Activated naive CD4-positive, alpha-beta T cell treated with anti-CD3 and anti-CD28 coated beads, Interleukin-2, amount 50 U/mL, for 72 hours (primary cell): ENCODE measurements around the gene NCK1. TPM values are rescaled to one million over a fixed set of nuclear protein-coding genes. Genes with fewer than 3 reads are reported as not detected.
A peak's percentile ranks its signal among the peaks of the same experiment; 100 is the strongest.
"Not testable (repeated sequence)": the region's sequence is repeated elsewhere in the genome, so short reads cannot be mapped to it uniquely, and the experiment has no call there.

Experiments used
- ATAC-seq, 2 donors: fragments of 150-1000 bp; cut with Tn5 transposase; 2 replicates each; pipeline ENCODE4 v1.10.0; 2021; ENCODE audit warnings: mild to moderate bottlenecking in 2 of 2, moderate library complexity in 2 of 2
- DNase-seq, 2 donors: peaks; one replicate each; pipeline ENCODE4 v3.0.0; 2021 to 2022; ENCODE audit warnings: low spot score in 2 of 2
- H3K27ac Mint-ChIP-seq, 2 donors: one replicate each; pipeline ENCODE4 v1.8.0; 2022; ENCODE audit warnings: mild to moderate bottlenecking in 2 of 2, mixed read lengths in 2 of 2
- H3K36me3 Mint-ChIP-seq, 2 donors: one replicate each; pipeline ENCODE4 v1.8.0; 2022; ENCODE audit warnings: mixed read lengths in 2 of 2
- H3K9me3 Mint-ChIP-seq, 2 donors: one replicate each; pipeline ENCODE4 v1.8.0; 2022; ENCODE audit warnings: mixed read lengths in 2 of 2
- total RNA-seq, 2 donors: library from RNA; stranded (reverse); gene quantifications; one replicate each; pipeline ENCODE4 v1.2.3, GENCODE V29; 2022

NCK1 gene
- total RNA-seq, 2 donors from 2014 or later: 34.6 to 45.1 TPM

GRCh38 chr3:136842294-136842693, 19.7 kb upstream of the NCK1 start:
- Mint-ChIP-seq H3K27ac (no peak overlapping the region), H3K36me3 (peaks cover 5 to 29% of the 10 kb centered on the region in 2 donors), H3K9me3 (no peaks in the 10 kb centered on the region)
- DNase-seq (no peak), ATAC-seq (no peak)

- no peak for DNase-seq
- Mint-ChIP-seq H3K9me3 (no peaks in the 10 kb centered on the region), H3K36me3 (peaks cover 5 to 19% of the 10 kb centered on the region in 2 donors), H3K27ac (no peak overlapping the region)
- no peak for ATAC-seq
These were observed 17.3 kb upstream of the NCK1 start for GRCh38 chr3:136844724-136845123.

GRCh38 chr3:136852180-136852579, 9.8 kb upstream of the NCK1 start:
- Mint-ChIP-seq H3K36me3 (peaks cover 12 to 16% of the 10 kb centered on the region in 2 donors), H3K27ac (no peak overlapping the region), H3K9me3 (peaks cover 0 to 3% of the 10 kb centered on the region in 2 donors)
- DNase-seq: no peak
- no peak for ATAC-seq

GRCh38 chr3:136856665-136857064, 5.3 kb upstream of the NCK1 start:
- ATAC-seq: no peak
- DNase-seq: no peak
- no peak overlapping the region for H3K27ac Mint-ChIP-seq
- H3K9me3 Mint-ChIP-seq: peaks cover 0 to 4% of the 10 kb centered on the region in 2 donors
- peaks cover 21 to 39% of the 10 kb centered on the region in 2 donors for H3K36me3 Mint-ChIP-seq

- no peak for ATAC-seq
- no peak for DNase-seq
- H3K9me3 Mint-ChIP-seq: peaks cover 0 to 4% of the 10 kb centered on the region in 2 donors
- peaks cover 31 to 46% of the 10 kb centered on the region in 2 donors for H3K36me3 Mint-ChIP-seq
- no peak overlapping the region for H3K27ac Mint-ChIP-seq
These were observed 3.6 kb upstream of the NCK1 start for GRCh38 chr3:136858381-136858780.

GRCh38 chr3:136860541-136860940, 1.5 kb upstream of the NCK1 start:
- H3K36me3 Mint-ChIP-seq: peaks cover 25 to 40% of the 10 kb centered on the region in 2 donors
- ATAC-seq: no peak
- peaks cover 0 to 4% of the 10 kb centered on the region in 2 donors for H3K9me3 Mint-ChIP-seq
- DNase-seq: no peak
- peak overlapping the region; percentile 87 to 90 for H3K27ac Mint-ChIP-seq

- peak overlapping the region; percentile 90 to 97 for H3K27ac Mint-ChIP-seq
- ATAC-seq (peak; percentile 17 to 19), DNase-seq (peak in 1 of 2 donors; percentile 6)
- no peaks in the 10 kb centered on the region for H3K9me3 Mint-ChIP-seq
- peaks cover 32 to 37% of the 10 kb centered on the region in 2 donors for H3K36me3 Mint-ChIP-seq
These were observed 762 bp downstream of the NCK1 start for GRCh38 chr3:136862617-136863322.

DNA sequence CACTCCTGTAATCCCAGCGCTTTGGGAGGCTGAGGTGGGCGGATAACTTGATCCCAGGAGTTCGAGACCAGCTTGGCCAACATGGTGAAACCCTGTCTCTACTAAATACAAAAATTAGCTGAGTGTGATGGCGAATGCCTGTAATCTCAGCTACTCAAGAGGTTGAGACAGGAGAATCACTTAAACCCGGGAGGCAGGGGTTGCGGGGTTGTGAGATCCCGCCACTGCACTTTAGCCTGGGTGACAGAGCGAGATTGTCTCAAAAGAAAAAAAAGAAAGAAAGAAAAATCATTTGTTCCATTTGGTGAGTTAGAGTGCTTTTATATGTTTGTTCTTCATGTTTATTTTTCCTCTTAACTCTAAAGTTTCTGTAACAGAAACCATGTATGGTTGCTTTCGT, 7.3 kb downstream of the NCK1 start:
- DNase-seq (no peak), ATAC-seq (no peak)
- Mint-ChIP-seq H3K9me3 (peaks cover 6 to 12% of the 10 kb centered on the region in 2 donors), H3K27ac (no peak overlapping the region), H3K36me3 (peaks cover 37 to 52% of the 10 kb centered on the region in 2 donors)

- not testable (repeated sequence) for DNase-seq, ATAC-seq
- H3K9me3 Mint-ChIP-seq: peaks cover 6 to 19% of the 10 kb centered on the region in 2 donors
- peak overlapping the region in 1 of 2 donors; percentile 70 for H3K27ac Mint-ChIP-seq
- peaks cover 34 to 72% of the 10 kb centered on the region in 2 donors for H3K36me3 Mint-ChIP-seq
These were observed 10.2 kb downstream of the NCK1 start for GRCh38 chr3:136872258-136872657.

GRCh38 chr3:136879510-136879909, 17.5 kb downstream of the NCK1 start:
- not testable (repeated sequence) for H3K27ac Mint-ChIP-seq, ATAC-seq, DNase-seq
- H3K9me3 Mint-ChIP-seq: peaks cover 6 to 14% of the 10 kb centered on the region in 2 donors
- H3K36me3 Mint-ChIP-seq: peaks cover 3 to 33% of the 10 kb centered on the region in 2 donors

GRCh38 chr3:136882571-136882970, 20.6 kb downstream of the NCK1 start:
- Mint-ChIP-seq H3K27ac (no peak overlapping the region), H3K36me3 (peaks cover 0 to 12% of the 10 kb centered on the region in 2 donors), H3K9me3 (peaks cover 6% of the 10 kb centered on the region in 2 donors)
- ATAC-seq (peak in 1 of 2 donors; percentile 36), DNase-seq (no peak)

GRCh38 chr3:136883967-136884720, 22.1 kb downstream of the NCK1 start:
- Mint-ChIP-seq H3K36me3 (peaks cover 5 to 11% of the 10 kb centered on the region in 2 donors), H3K9me3 (peaks cover 0 to 6% of the 10 kb centered on the region in 2 donors), H3K27ac (peak overlapping the region in 1 of 2 donors; percentile 12)
- DNase-seq (no peak), ATAC-seq (no peak)

- Mint-ChIP-seq H3K9me3 (peaks cover under 1 to 10% of the 10 kb centered on the region in 2 donors), H3K27ac (peak overlapping the region in 1 of 2 donors; percentile 47), H3K36me3 (peaks cover 10 to 18% of the 10 kb centered on the region in 2 donors)
- no peak for DNase-seq
- peak in 1 of 2 donors; percentile 57 for ATAC-seq
These were observed 23.6 kb downstream of the NCK1 start for GRCh38 chr3:136885357-136886213.

- ATAC-seq (no peak), DNase-seq (no peak)
- Mint-ChIP-seq H3K36me3 (peaks cover 23 to 41% of the 10 kb centered on the region in 2 donors), H3K27ac (no peak overlapping the region), H3K9me3 (peaks cover 7 to 18% of the 10 kb centered on the region in 2 donors)
These were observed 27.9 kb downstream of the NCK1 start for GRCh38 chr3:136889947-136890346.

DNA sequence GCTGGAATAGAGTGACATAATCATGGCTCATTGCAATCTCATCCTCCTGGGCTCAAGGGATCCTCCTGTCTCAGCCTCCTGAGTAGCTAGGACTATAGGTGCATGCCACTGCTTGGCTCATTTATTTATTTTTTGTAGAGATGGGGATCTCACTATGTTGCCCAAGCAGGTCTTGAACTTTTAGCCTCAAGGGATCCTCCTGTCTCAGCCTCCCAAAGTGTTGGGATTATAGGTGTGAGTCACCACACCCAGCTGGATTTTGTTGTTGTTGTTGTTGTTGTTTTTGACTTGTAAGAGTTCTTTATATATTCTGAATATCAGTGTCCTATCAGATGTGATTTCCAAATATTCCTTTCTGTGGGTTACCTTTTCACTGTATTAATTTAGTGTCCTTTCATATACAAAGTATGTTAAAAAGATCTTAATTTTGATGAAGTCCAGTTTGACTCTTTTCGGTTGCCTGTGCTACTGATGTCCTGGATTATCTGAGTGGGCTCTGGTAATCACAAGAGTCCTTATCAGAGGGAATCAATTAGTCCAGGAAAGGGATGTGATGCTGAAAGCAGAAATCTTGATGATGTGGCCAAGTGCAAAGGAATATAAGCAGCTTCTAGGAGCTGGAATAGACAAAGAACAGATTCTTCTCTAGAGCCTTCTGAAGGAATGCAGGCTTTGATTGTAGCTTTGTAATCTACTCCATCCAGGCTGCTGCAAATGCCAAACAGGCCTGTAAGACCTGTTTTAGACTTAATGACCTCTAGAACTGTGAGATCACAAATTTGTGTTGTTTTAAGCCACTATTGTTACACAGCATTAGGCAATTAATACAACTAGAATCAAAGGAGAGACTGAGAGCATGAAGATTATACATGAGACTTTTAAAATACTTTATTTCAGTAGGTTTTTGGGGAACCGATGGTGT, 30.2 kb downstream of the NCK1 start:
- Mint-ChIP-seq H3K9me3 (peaks cover 7 to 18% of the 10 kb centered on the region in 2 donors), H3K36me3 (peaks cover 23 to 41% of the 10 kb centered on the region in 2 donors), H3K27ac (no peak overlapping the region)
- no peak for ATAC-seq
- no peak for DNase-seq
